ENCODE results near the gene TEX35.

DNA sequence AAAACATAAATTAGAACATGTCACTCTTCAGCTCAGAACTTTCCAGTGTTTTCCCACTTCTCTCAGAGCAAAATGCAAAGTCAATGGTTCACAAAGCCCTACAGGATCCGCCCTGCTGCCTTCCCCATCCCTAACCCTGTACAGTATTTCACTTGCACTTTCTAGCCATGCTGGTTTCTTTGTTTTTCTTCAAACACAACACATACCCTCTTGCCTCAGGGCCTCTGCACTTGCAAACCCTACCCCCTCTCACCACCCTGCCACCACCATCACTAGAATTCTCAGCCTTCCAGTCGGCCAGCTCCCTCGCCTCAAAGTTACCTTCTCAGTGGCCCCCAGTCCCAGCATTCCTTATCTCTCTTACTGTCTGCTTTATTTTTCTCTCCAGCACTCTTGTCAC lies 17.6 kb downstream of the TEX35 start:
- TF ChIP-seq, protein P1, sequence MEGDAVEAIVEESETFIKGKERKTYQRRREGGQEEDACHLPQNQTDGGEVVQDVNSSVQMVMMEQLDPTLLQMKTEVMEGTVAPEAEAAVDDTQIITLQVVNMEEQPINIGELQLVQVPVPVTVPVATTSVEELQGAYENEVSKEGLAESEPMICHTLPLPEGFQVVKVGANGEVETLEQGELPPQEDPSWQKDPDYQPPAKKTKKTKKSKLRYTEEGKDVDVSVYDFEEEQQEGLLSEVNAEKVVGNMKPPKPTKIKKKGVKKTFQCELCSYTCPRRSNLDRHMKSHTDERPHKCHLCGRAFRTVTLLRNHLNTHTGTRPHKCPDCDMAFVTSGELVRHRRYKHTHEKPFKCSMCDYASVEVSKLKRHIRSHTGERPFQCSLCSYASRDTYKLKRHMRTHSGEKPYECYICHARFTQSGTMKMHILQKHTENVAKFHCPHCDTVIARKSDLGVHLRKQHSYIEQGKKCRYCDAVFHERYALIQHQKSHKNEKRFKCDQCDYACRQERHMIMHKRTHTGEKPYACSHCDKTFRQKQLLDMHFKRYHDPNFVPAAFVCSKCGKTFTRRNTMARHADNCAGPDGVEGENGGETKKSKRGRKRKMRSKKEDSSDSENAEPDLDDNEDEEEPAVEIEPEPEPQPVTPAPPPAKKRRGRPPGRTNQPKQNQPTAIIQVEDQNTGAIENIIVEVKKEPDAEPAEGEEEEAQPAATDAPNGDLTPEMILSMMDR (IDR thresholded peaks at IDR 0.05): no peak
- no peak for TF ChIP-seq POLR2A (IDR thresholded peaks at IDR 0.05)

Data from uterus (tissue), 2 donors.